Breast epithelium (tissue), 4 donors: ENCODE data around the gene FADS2. TPM values are rescaled to one million over a fixed set of nuclear protein-coding genes. Genes with fewer than 3 reads are reported as not detected.

Experiments
- DNase-seq, 2 donors: peaks; one replicate each; pipeline ENCODE4 v3.0.0-alpha.2; 2019; ENCODE audit warnings: low spot score in 2 of 2
- H3K27ac ChIP-seq, 2 donors: fragments of 200-600 bp; sonication (generic) in 1 of 2; one replicate each; pipeline ENCODE4 v1.5.1; 2016 to 2019; ENCODE audit warnings: mild to moderate bottlenecking in 1 of 2
- H3K27me3 ChIP-seq, 2 donors: fragments of 200-600 bp; sonication (generic) in 1 of 2; one replicate each; pipeline versions ENCODE4 v1.5.1 to v1.6.0; 2017 to 2019; ENCODE audit warnings: control low read depth in 1 of 2, mild to moderate bottlenecking in 1 of 2
- H3K36me3 ChIP-seq: fragments of 200-600 bp; one replicate; pipeline ENCODE4 v1.5.1; 2019
- H3K4me1 ChIP-seq, 2 donors: fragments of 200-600 bp; sonication (generic); one replicate each; pipeline ENCODE4 v1.5.1; 2016 to 2019; ENCODE audit warnings: control low read depth in 1 of 2
- H3K4me3 ChIP-seq, 3 donors: fragments of 200-600 bp; sonication (generic); 1 replicate in 2 of 3; 2 replicates in 1 of 3; pipeline ENCODE4 v1.5.1; 2016 to 2019; ENCODE audit warnings: mild to moderate bottlenecking in 3 of 3, moderate library complexity in 2 of 3
- H3K9me3 ChIP-seq, 2 donors: fragments of 200-600 bp; sonication (generic) in 1 of 2; one replicate each; pipeline ENCODE4 v1.5.1; 2016 to 2019; ENCODE audit warnings: control low read depth in 1 of 2
- POLR2A ChIP-seq: fragments of 450-650 bp; IDR thresholded peaks from one replicate; pipeline ENCODE4 v1.6.1; 2016; ENCODE audit warnings: antibody characterized with exemption, mild to moderate bottlenecking, moderate library complexity
- POLR2AphosphoS5 ChIP-seq, 3 donors: sonication (generic); formaldehyde crosslinking; IDR thresholded peaks; one replicate each; pipeline ENCODE4 v1.6.1; 2017; ENCODE audit warnings: antibody characterized with exemption in 3 of 3
- intact Hi-C: fragments of 100-400 bp; cut with DNase I; formaldehyde crosslinking; loops from one replicate; pipeline ENCODE4 v1.15.1; 2023; ENCODE audit warnings: low total_unique reads
- total RNA-seq, 3 donors: library from RNA; depleted of rRNA; stranded (reverse); fragments of >200 nt; gene quantifications; one replicate each; pipeline ENCODE4 v1.1.0, GENCODE V29; 2016
- TF ChIP-seq, protein P1 (sequence below), 3 donors: fragments of 450-650 bp; IDR thresholded peaks; one replicate each; pipeline ENCODE4 v1.5.1; 2016 to 2017; ENCODE audit warnings: antibody characterized with exemption in 3 of 3, mild to moderate bottlenecking in 3 of 3, moderate library complexity in 3 of 3

Gene FADS2
- total RNA-seq, 3 donors from 2014 or later = 5.6 to 35.8 (median 7.5) TPM

DNA sequence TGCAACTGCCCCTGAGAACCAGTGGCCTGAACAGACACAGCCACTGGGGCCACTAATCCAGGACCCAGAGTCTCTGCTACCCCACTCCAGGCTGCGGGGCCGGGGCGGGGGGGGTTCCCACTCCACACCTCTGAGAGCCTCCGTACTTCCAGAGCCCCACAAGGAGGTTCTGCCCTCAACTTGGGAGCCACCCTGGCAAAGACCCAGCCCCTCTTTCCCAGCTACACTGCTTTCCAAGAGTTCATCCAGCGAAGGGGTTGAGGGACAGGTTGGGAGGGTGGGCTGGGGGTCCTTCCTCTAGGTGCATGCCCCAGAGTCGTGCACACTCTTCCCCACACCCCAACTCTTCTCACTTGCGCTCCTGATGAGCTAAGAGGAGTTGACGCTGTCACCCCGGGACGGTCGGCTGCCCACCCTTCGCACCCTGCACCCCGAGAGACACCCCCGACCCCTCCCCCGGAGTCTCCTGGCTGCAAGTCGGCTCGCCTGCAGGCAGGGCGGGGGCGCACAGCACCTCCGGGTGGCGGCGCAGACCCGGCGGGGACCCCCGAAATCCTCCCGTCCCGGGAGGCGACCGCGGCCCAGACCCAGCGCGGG is 88.7 kb downstream of the FADS2 start:
- Histone ChIP-seq H3K27ac (peak overlapping the region; percentile 59 to 95), H3K4me3 (peak overlapping the region; percentile 67 to 92 (median 82)), H3K9me3 (no peaks in the 10 kb centered on the region), H3K27me3 (no peaks in the 10 kb centered on the region), H3K36me3 (no peaks in the 10 kb centered on the region), H3K4me1 (peaks cover 0 to 9% of the 10 kb centered on the region in 2 donors)
- intact Hi-C loops = no loop called here
- DNase-seq = no peak
- TF ChIP-seq, protein P1, sequence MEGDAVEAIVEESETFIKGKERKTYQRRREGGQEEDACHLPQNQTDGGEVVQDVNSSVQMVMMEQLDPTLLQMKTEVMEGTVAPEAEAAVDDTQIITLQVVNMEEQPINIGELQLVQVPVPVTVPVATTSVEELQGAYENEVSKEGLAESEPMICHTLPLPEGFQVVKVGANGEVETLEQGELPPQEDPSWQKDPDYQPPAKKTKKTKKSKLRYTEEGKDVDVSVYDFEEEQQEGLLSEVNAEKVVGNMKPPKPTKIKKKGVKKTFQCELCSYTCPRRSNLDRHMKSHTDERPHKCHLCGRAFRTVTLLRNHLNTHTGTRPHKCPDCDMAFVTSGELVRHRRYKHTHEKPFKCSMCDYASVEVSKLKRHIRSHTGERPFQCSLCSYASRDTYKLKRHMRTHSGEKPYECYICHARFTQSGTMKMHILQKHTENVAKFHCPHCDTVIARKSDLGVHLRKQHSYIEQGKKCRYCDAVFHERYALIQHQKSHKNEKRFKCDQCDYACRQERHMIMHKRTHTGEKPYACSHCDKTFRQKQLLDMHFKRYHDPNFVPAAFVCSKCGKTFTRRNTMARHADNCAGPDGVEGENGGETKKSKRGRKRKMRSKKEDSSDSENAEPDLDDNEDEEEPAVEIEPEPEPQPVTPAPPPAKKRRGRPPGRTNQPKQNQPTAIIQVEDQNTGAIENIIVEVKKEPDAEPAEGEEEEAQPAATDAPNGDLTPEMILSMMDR (IDR thresholded peaks at IDR 0.05) = no peak
- TF ChIP-seq POLR2AphosphoS5 (IDR thresholded peaks at IDR 0.05) (no peak), POLR2A (no peak)

Other genes starting within 250 kb of the FADS2 start
- gene SYT7, start 247.2 kb upstream of the FADS2 start, total RNA-seq = 10 to 100 TPM in 2 of 3 donors, 1 to 10 TPM in 1; 1.9 to 11.7 (median 10.8) TPM
- 1 to 10 TPM; 2.4 to 4.5 (median 3.3) TPM for gene DAGLA, start 147.9 kb upstream of the FADS2 start, total RNA-seq
- 1 to 10 TPM in 1 of 3 donors, under 1 TPM in 2; 0.32 to 6.9 (median 0.66) TPM for gene MYRF, start 75.7 kb upstream of the FADS2 start, total RNA-seq
- gene TMEM258, start 35.7 kb upstream of the FADS2 start, total RNA-seq = 10 to 100 TPM; 35.4 to 55.4 (median 35.7) TPM
- 1 to 10 TPM; 5.9 to 9.2 (median 8.5) TPM for gene FEN1, start 35.4 kb upstream of the FADS2 start, total RNA-seq
- gene FADS1, start 11.3 kb upstream of the FADS2 start, total RNA-seq = 100 to 1,000 TPM in 1 of 3 donors, 10 to 100 TPM in 1, 1 to 10 TPM in 1; 8.8 to 112 (median 15.1) TPM
- gene FADS3, start 63.2 kb downstream of the FADS2 start, total RNA-seq = 100 to 1,000 TPM in 2 of 3 donors, 10 to 100 TPM in 1; 38.8 to 156 (median 112) TPM
- 10 to 100 TPM; 11.7 to 27.9 (median 22.6) TPM for gene RAB3IL1, start 89.3 kb downstream of the FADS2 start, total RNA-seq
- 10 to 100 TPM in 1 of 3 donors, 1 to 10 TPM in 2; 3.7 to 10.1 (median 5.9) TPM for gene BEST1, start 122.1 kb downstream of the FADS2 start, total RNA-seq
- gene FTH1, start 139.3 kb downstream of the FADS2 start, total RNA-seq = 1,000 to 10,000 TPM; 2,151 to 6,439 (median 3,491) TPM